HepG2 (cell line): ENCODE data around the gene CLEC20A. TPM values are rescaled to one million over a fixed set of nuclear protein-coding genes. Genes with fewer than 3 reads are reported as not detected.
A peak's percentile ranks its signal among the peaks of the same experiment; 100 is the strongest.

Experiments
- ATAC-seq: fragments of 200-7000 bp; cut with Tn5 transposase; 3 replicates; pipeline ENCODE4 v1.9.1; 2020; ENCODE audit warnings: mild to moderate bottlenecking, moderate library complexity
- BruUV-seq: library from RNA; stranded (reverse); fragments of 400-500 nt; replicated peaks from 2 replicates; lab custom pipeline; 2021; lab: Mats Ljungman, UMichigan
- CTCF ChIA-PET: fragments of 300-600 bp; formaldehyde crosslinking; extraction: SDS; loops from one replicate; lab custom pipeline; 2021; ENCODE audit warnings: low total read pairs, inconsistent platforms, low intra/inter-chr PET ratio; lab: Yijun Ruan, JAX
- POLR2A ChIA-PET: fragments of 350-600 bp; sonication (Branson Sonifier 250); formaldehyde crosslinking; loops from one replicate; lab custom pipeline; 2020; ENCODE audit warnings: antibody characterized with exemption, inconsistent platforms; lab: Yijun Ruan, JAX
- DNase-seq: peaks from one replicate; pipeline ENCODE4 v3.0.0-alpha.2; 2015; ENCODE audit warnings: low spot score
- FAIRE-seq: peaks from 3 replicates; lab custom pipeline; 2011; peaks lifted over from hg19 to GRCh38; lab: Jason Lieb, UNC
- H2AFZ ChIP-seq: one replicate; pipeline ENCODE4 v1.6.1; 2011; ENCODE audit warnings: low read length, inconsistent platforms
- H3K27ac ChIP-seq: fragments of 300-600 bp; 3 replicates; pipeline ENCODE4 v1.8.0; 2011; ENCODE audit warnings: mixed run types, mild to moderate bottlenecking, mixed read lengths, low read length, inconsistent platforms; ENCODE audit not compliant: insufficient read depth; ENCODE audit errors: extremely low read length
- H3K27me3 ChIP-seq, 2 experiments: fragments of 200-600 bp in 1 of 2; 2 replicates in 1 of 2; 3 replicates in 1 of 2; pipeline versions ENCODE4 v1.6.0 to v1.8.0; 2011; ENCODE audit warnings: low read length in 2 of 2, mild to moderate bottlenecking in 2 of 2, moderate library complexity in 2 of 2, inconsistent platforms in 1 of 2; ENCODE audit not compliant: insufficient read depth in 2 of 2, control insufficient read depth in 1 of 2
- H3K36me3 ChIP-seq, 2 experiments: fragments of 200-600 bp in 1 of 2; replicated peaks in 1 of 2; 2 replicates in 1 of 2; 3 replicates in 1 of 2; pipeline versions ENCODE4 v1.5.1 to v1.8.0; 2011; ENCODE audit warnings: low read length in 2 of 2, inconsistent platforms in 1 of 2; ENCODE audit not compliant: insufficient read depth in 2 of 2, control insufficient read depth in 1 of 2
- H3K4me1 ChIP-seq: 2 replicates; pipeline ENCODE4 v1.5.1; 2012; ENCODE audit warnings: low read length, inconsistent platforms; ENCODE audit not compliant: insufficient read depth
- H3K4me2 ChIP-seq: 2 replicates; pipeline ENCODE4 v1.6.0; 2011; ENCODE audit warnings: low read depth, low read length, inconsistent platforms
- H3K4me3 ChIP-seq, 3 experiments: fragments of 200-600 bp in 1 of 3; sonication (generic), shearing (Covaris generic) in 1 of 3; replicated peaks in 1 of 3; 2 replicates each; pipeline ENCODE4 v1.5.1; 2011 to 2016; ENCODE audit warnings: low read length in 3 of 3, inconsistent platforms in 2 of 3, low read depth in 2 of 3, mild to moderate bottlenecking in 2 of 3, control low read depth in 1 of 3, mixed read lengths in 1 of 3; ENCODE audit not compliant: insufficient read depth in 1 of 3
- H3K79me2 ChIP-seq: one replicate; pipeline ENCODE4 v1.6.1; 2011; ENCODE audit warnings: low read length, inconsistent platforms; ENCODE audit not compliant: insufficient read depth
- H3K9ac ChIP-seq: 2 replicates; pipeline ENCODE4 v1.6.0; 2011; ENCODE audit warnings: mild to moderate bottlenecking, low read depth, low read length, inconsistent platforms; ENCODE audit not compliant: insufficient read depth
- H3K9me3 ChIP-seq: 2 replicates; pipeline ENCODE4 v1.5.1; 2012; ENCODE audit warnings: mild to moderate bottlenecking, low read length
- H4K20me1 ChIP-seq: 2 replicates; pipeline ENCODE4 v1.6.0; 2011; ENCODE audit warnings: inconsistent platforms, mild to moderate bottlenecking, low read length, moderate library complexity; ENCODE audit not compliant: insufficient read depth
- CC2D1A ChIP-seq: sonication (generic); formaldehyde crosslinking; IDR thresholded peaks from 2 replicates; pipeline ENCODE4 v1.8.1; 2023; ENCODE audit warnings: mild to moderate bottlenecking, missing genetic modification reagents
- FOSL2 ChIP-seq: sonication (generic); formaldehyde crosslinking; IDR thresholded peaks from 2 replicates; pipeline ENCODE4 v1.4.0; 2020; ENCODE audit warnings: missing genetic modification reagents
- FOXC1 ChIP-seq: sonication (generic); formaldehyde crosslinking; IDR thresholded peaks from 2 replicates; pipeline ENCODE4 v1.8.0; 2022; ENCODE audit warnings: mild to moderate bottlenecking, missing genetic modification reagents, borderline replicate concordance
- JUN ChIP-seq: sonication (generic); formaldehyde crosslinking; IDR thresholded peaks from 2 replicates; pipeline ENCODE4 v1.4.0; 2020; ENCODE audit warnings: mild to moderate bottlenecking, missing genetic modification reagents
- MIXL1 ChIP-seq: IDR thresholded peaks from 2 replicates; pipeline ENCODE4 v1.6.1; 2016
- NR2F1 ChIP-seq, 2 experiments: fragments of 450-650 bp in 1 of 2; formaldehyde crosslinking in 1 of 2; IDR thresholded peaks; 2 replicates each; pipeline versions ENCODE4 v1.5.0 to v1.6.1; 2016 to 2020; ENCODE audit warnings: mild to moderate bottlenecking in 1 of 2, missing compliant biosample characterization in 1 of 2, missing genetic modification reagents in 1 of 2, moderate library complexity in 1 of 2
- RARA ChIP-seq: IDR thresholded peaks from 2 replicates; pipeline ENCODE4 v1.6.1; 2016; ENCODE audit warnings: missing genetic modification reagents, missing compliant biosample characterization
- SAP130 ChIP-seq: IDR thresholded peaks from 2 replicates; pipeline ENCODE4 v1.6.1; 2016; ENCODE audit warnings: low read depth
- SMAD3 ChIP-seq: sonication (generic); formaldehyde crosslinking; IDR thresholded peaks from 2 replicates; pipeline ENCODE4 v1.4.0; 2020; ENCODE audit warnings: missing genetic modification reagents
- ZNF260 ChIP-seq: sonication (generic); formaldehyde crosslinking; IDR thresholded peaks from 2 replicates; pipeline ENCODE4 v1.4.0; 2020; ENCODE audit warnings: missing genetic modification reagents, low read depth, mild to moderate bottlenecking, borderline replicate concordance
- ZNF605 ChIP-seq: sonication (generic); formaldehyde crosslinking; IDR thresholded peaks from 2 replicates; pipeline ENCODE4 v1.8.0; 2022; ENCODE audit warnings: mild to moderate bottlenecking, missing genetic modification reagents
- ZNF772 ChIP-seq: sonication (generic); formaldehyde crosslinking; IDR thresholded peaks from 2 replicates; pipeline ENCODE4 v1.5.0; 2020; ENCODE audit warnings: mild to moderate bottlenecking, missing genetic modification reagents
- ZNF780A ChIP-seq: sonication (generic); formaldehyde crosslinking; IDR thresholded peaks from 2 replicates; pipeline ENCODE4 v1.8.0; 2022; ENCODE audit warnings: mild to moderate bottlenecking, missing genetic modification reagents, moderate library complexity
- WGBS: methylation state at CpG from one replicate; pipeline ENCODE4 v1.1.6; 2017; ENCODE audit warnings: low lambda C conversion rate; 5-methylcytosine and 5-hydroxymethylcytosine counted together
- in situ Hi-C: cut with HindIII; loops from 2 replicates; pipeline ENCODE4 v1.10.0; 2017; ENCODE audit warnings: low pct_unique_long_range_greater_than_20kb; ENCODE audit not compliant: extremely low pct_ligation_motif_present
- intact Hi-C: fragments of 100-400 bp; cut with micrococcal nuclease; formaldehyde crosslinking; loops from one replicate; pipeline ENCODE4 v1.10.0; 2022; ENCODE audit not compliant: unreplicated experiment
- polyA plus RNA-seq, 8 experiments: library from polyadenylated mRNA; depleted of rRNA in 3 of 8; stranded (reverse) in 7 of 8; unstranded in 1 of 8; fragments of >200 nt; fragmentation: Illumina TruSeq in 4 of 8; extraction: Trizol in 4 of 8; gene quantifications; 2 replicates each; pipeline versions ENCODE4 v1.2.1 to v1.2.3, GENCODE V29; 2011 to 2016; ENCODE audit warnings: low read depth in 4 of 8, missing spikeins in 1 of 8, mixed read lengths in 1 of 8; ENCODE audit not compliant: insufficient read depth in 1 of 8
- total RNA-seq, 5 experiments: library from RNA; depleted of rRNA; stranded (reverse); fragments of >200 nt; fragmentation: Illumina TruSeq; extraction: Trizol; gene quantifications; 2 replicates each; pipeline ENCODE4 v1.2.3, GENCODE V29; 2016; ENCODE audit warnings: low read depth in 1 of 5
- TF ChIP-seq, protein P1 (sequence below): sonication (generic); formaldehyde crosslinking; IDR thresholded peaks from 2 replicates; pipeline ENCODE4 v1.4.0; 2020; ENCODE audit warnings: missing genetic modification reagents, borderline replicate concordance
- TF ChIP-seq, protein P2 (sequence below): sonication (generic); formaldehyde crosslinking; IDR thresholded peaks from 2 replicates; pipeline ENCODE4 v1.4.0; 2020; ENCODE audit warnings: missing genetic modification reagents
- TF ChIP-seq, protein P3 (sequence below): fragments of 450-650 bp; IDR thresholded peaks from 2 replicates; pipeline ENCODE4 v1.6.1; 2017
- TF ChIP-seq, protein P4 (sequence below): sonication (generic); formaldehyde crosslinking; IDR thresholded peaks from 2 replicates; pipeline ENCODE4 v1.5.0; 2020; ENCODE audit warnings: mild to moderate bottlenecking, missing genetic modification reagents

The CLEC20A gene
- total and polyA plus RNA-seq, 2 of the 13 experiments (the other 11 are each of a cell fraction or from before 2014, with no cell fraction given), result not detected

DNA sequence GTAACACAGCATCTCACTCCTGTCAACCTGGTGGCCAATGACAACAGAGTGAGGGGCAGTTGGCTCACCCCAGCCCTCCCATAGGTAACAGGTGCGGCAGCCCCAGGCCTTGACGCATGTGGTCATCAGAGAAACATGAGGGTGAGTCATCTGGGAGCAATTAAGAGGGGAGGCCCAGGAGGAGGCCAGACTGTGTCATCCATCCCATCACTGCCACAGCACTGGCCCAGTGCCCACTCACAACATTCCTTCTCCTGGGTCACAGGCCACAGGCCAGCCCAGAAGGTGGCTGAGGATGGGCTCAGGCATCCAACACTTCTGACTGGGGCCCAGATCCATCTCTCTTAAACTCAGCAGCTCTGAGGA, 33.3 kb upstream of the CLEC20A start:
- no peaks in the 10 kb centered on the region for H3K36me3 ChIP-seq
- no peak overlapping the region for H3K9ac ChIP-seq
- intact Hi-C loops, result loop anchor here (10.0 kb wide), 1 partner anchor 255 kb away; no protein-coding TSS in a partner anchor
- CTCF ChIA-PET, result no interaction called here
- H3K79me2 ChIP-seq, result no peaks in the 10 kb centered on the region
- peak; percentile 59 for DNase-seq
- no peaks in the 10 kb centered on the region for H3K9me3 ChIP-seq
- peaks cover 45% of the 10 kb centered on the region for H3K4me1 ChIP-seq
- POLR2A ChIA-PET, result interaction anchor here (0.7 to 1.4 kb wide), 2 partner anchors 12 to 195 kb away, joined by 3 to 6 read pairs; partner anchors contain the start of gene RALGPS2
- H3K4me3 ChIP-seq, result no peak overlapping the region
- in situ Hi-C loops, result loop anchor here (5.0 kb wide), 3 partner anchors 218 to 472 kb away; no protein-coding TSS in a partner anchor
- peaks cover 0 to 10% of the 10 kb centered on the region in 2 experiments; a peak in 2 of 5 replicates for H3K27me3 ChIP-seq
- no peak for FAIRE-seq
- WGBS, result no CpG with 5 or more reads among the region's 2 CpGs
- no TSS peak for BruUV-seq
- H3K4me2 ChIP-seq, result peak overlapping the region; percentile 58
- H4K20me1 ChIP-seq, result no peaks in the 10 kb centered on the region
- H3K27ac ChIP-seq, result no peak overlapping the region
- ATAC-seq, result peak; percentile 31
- H2AFZ ChIP-seq, result no peak overlapping the region
- TF ChIP-seq NR2F1 (CRISPR knock-in tag; IDR thresholded peaks at IDR 0.05) (no peak), JUN (CRISPR knock-in tag) (0 out of 2 replicates have a peak, but pooled peaks have one; percentile 65), CC2D1A (CRISPR knock-in tag) (no peak), SAP130 (CRISPR knock-in tag) (peak; percentile 43; the same call in 1 of the 2 replicates), RARA (no peak), ZNF260 (CRISPR knock-in tag) (no peak), MIXL1 (CRISPR knock-in tag) (no peak), SMAD3 (CRISPR knock-in tag) (no peak), ZNF780A (no peak), ZNF605 (no peak), ZNF772 (no peak), FOSL2 (CRISPR knock-in tag) (peak; percentile 94), FOXC1 (CRISPR knock-in tag) (no peak)
- TF ChIP-seq, protein P1, sequence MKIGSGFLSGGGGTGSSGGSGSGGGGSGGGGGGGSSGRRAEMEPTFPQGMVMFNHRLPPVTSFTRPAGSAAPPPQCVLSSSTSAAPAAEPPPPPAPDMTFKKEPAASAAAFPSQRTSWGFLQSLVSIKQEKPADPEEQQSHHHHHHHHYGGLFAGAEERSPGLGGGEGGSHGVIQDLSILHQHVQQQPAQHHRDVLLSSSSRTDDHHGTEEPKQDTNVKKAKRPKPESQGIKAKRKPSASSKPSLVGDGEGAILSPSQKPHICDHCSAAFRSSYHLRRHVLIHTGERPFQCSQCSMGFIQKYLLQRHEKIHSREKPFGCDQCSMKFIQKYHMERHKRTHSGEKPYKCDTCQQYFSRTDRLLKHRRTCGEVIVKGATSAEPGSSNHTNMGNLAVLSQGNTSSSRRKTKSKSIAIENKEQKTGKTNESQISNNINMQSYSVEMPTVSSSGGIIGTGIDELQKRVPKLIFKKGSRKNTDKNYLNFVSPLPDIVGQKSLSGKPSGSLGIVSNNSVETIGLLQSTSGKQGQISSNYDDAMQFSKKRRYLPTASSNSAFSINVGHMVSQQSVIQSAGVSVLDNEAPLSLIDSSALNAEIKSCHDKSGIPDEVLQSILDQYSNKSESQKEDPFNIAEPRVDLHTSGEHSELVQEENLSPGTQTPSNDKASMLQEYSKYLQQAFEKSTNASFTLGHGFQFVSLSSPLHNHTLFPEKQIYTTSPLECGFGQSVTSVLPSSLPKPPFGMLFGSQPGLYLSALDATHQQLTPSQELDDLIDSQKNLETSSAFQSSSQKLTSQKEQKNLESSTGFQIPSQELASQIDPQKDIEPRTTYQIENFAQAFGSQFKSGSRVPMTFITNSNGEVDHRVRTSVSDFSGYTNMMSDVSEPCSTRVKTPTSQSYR, result no peak
- TF ChIP-seq, protein P2, sequence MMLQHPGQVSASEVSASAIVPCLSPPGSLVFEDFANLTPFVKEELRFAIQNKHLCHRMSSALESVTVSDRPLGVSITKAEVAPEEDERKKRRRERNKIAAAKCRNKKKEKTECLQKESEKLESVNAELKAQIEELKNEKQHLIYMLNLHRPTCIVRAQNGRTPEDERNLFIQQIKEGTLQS, result peak; percentile 84
- TF ChIP-seq, protein P3, sequence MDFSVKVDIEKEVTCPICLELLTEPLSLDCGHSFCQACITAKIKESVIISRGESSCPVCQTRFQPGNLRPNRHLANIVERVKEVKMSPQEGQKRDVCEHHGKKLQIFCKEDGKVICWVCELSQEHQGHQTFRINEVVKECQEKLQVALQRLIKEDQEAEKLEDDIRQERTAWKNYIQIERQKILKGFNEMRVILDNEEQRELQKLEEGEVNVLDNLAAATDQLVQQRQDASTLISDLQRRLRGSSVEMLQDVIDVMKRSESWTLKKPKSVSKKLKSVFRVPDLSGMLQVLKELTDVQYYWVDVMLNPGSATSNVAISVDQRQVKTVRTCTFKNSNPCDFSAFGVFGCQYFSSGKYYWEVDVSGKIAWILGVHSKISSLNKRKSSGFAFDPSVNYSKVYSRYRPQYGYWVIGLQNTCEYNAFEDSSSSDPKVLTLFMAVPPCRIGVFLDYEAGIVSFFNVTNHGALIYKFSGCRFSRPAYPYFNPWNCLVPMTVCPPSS, result no peak
- TF ChIP-seq, protein P4, sequence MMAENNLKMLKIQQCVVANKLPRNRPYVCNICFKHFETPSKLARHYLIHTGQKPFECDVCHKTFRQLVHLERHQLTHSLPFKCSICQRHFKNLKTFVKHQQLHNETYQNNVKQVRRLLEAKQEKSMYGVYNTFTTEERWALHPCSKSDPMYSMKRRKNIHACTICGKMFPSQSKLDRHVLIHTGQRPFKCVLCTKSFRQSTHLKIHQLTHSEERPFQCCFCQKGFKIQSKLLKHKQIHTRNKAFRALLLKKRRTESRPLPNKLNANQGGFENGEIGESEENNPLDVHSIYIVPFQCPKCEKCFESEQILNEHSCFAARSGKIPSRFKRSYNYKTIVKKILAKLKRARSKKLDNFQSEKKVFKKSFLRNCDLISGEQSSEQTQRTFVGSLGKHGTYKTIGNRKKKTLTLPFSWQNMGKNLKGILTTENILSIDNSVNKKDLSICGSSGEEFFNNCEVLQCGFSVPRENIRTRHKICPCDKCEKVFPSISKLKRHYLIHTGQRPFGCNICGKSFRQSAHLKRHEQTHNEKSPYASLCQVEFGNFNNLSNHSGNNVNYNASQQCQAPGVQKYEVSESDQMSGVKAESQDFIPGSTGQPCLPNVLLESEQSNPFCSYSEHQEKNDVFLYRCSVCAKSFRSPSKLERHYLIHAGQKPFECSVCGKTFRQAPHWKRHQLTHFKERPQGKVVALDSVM (CRISPR knock-in tag), result peak; percentile 83
